ENCODE data around the gene SLC7A9.

DNA sequence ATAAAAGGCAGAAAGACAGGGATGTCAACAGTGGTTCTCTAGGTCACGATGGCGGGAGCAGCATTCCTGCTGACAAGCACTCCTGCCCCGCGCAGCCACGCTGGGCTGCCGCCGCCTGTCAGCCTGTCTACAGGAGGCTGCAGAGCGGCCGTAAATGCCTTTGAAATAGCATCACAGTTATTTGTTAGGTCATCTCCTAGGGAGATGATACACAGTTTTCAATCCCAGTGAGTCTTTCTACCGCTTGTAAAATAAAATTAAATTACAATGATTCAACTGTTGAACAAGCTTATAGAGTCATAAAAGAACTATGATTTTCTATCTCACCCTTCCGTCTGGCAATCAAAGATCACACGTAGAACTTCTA lies 7.3 kb upstream of the SLC7A9 start:
- TF ChIP-seq, protein P1, sequence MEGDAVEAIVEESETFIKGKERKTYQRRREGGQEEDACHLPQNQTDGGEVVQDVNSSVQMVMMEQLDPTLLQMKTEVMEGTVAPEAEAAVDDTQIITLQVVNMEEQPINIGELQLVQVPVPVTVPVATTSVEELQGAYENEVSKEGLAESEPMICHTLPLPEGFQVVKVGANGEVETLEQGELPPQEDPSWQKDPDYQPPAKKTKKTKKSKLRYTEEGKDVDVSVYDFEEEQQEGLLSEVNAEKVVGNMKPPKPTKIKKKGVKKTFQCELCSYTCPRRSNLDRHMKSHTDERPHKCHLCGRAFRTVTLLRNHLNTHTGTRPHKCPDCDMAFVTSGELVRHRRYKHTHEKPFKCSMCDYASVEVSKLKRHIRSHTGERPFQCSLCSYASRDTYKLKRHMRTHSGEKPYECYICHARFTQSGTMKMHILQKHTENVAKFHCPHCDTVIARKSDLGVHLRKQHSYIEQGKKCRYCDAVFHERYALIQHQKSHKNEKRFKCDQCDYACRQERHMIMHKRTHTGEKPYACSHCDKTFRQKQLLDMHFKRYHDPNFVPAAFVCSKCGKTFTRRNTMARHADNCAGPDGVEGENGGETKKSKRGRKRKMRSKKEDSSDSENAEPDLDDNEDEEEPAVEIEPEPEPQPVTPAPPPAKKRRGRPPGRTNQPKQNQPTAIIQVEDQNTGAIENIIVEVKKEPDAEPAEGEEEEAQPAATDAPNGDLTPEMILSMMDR (conservative IDR thresholded peaks at IDR 0.05; ENCODE audit: low read depth in 2 of 2) = no peak
- TF ChIP-seq POLR2AphosphoS5 (IDR thresholded peaks at IDR 0.05; ENCODE audit: low read depth) (no peak), EZH2 (IDR thresholded peaks at IDR 0.05; ENCODE audit: low read depth, unreplicated experiment) (no peak), STAT1 (IDR thresholded peaks at IDR 0.05; ENCODE audit: unreplicated experiment) (no peak), EZH2phosphoT487 (IDR thresholded peaks at IDR 0.05; ENCODE audit: unreplicated experiment) (no peak), JUNB (IDR thresholded peaks at IDR 0.05; ENCODE audit: unreplicated experiment) (no peak), CREB1 (CRISPR knock-in tag; IDR thresholded peaks at IDR 0.05; ENCODE audit: low read depth) (no peak), NANOG (IDR thresholded peaks at IDR 0.05; ENCODE audit: borderline replicate concordance) (no peak), ZNF331 (CRISPR knock-in tag; IDR thresholded peaks at IDR 0.05; ENCODE audit: low read depth) (no peak), ZNF114 (CRISPR knock-in tag; IDR thresholded peaks at IDR 0.05) (no peak)
- TF ChIP-seq, protein P2, sequence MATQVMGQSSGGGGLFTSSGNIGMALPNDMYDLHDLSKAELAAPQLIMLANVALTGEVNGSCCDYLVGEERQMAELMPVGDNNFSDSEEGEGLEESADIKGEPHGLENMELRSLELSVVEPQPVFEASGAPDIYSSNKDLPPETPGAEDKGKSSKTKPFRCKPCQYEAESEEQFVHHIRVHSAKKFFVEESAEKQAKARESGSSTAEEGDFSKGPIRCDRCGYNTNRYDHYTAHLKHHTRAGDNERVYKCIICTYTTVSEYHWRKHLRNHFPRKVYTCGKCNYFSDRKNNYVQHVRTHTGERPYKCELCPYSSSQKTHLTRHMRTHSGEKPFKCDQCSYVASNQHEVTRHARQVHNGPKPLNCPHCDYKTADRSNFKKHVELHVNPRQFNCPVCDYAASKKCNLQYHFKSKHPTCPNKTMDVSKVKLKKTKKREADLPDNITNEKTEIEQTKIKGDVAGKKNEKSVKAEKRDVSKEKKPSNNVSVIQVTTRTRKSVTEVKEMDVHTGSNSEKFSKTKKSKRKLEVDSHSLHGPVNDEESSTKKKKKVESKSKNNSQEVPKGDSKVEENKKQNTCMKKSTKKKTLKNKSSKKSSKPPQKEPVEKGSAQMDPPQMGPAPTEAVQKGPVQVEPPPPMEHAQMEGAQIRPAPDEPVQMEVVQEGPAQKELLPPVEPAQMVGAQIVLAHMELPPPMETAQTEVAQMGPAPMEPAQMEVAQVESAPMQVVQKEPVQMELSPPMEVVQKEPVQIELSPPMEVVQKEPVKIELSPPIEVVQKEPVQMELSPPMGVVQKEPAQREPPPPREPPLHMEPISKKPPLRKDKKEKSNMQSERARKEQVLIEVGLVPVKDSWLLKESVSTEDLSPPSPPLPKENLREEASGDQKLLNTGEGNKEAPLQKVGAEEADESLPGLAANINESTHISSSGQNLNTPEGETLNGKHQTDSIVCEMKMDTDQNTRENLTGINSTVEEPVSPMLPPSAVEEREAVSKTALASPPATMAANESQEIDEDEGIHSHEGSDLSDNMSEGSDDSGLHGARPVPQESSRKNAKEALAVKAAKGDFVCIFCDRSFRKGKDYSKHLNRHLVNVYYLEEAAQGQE (IDR thresholded peaks at IDR 0.05; ENCODE audit: unreplicated experiment) = no peak
- TF ChIP-seq, protein P3, sequence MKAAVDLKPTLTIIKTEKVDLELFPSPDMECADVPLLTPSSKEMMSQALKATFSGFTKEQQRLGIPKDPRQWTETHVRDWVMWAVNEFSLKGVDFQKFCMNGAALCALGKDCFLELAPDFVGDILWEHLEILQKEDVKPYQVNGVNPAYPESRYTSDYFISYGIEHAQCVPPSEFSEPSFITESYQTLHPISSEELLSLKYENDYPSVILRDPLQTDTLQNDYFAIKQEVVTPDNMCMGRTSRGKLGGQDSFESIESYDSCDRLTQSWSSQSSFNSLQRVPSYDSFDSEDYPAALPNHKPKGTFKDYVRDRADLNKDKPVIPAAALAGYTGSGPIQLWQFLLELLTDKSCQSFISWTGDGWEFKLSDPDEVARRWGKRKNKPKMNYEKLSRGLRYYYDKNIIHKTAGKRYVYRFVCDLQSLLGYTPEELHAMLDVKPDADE (IDR thresholded peaks at IDR 0.05) = no peak
- TF ChIP-seq, protein P4, sequence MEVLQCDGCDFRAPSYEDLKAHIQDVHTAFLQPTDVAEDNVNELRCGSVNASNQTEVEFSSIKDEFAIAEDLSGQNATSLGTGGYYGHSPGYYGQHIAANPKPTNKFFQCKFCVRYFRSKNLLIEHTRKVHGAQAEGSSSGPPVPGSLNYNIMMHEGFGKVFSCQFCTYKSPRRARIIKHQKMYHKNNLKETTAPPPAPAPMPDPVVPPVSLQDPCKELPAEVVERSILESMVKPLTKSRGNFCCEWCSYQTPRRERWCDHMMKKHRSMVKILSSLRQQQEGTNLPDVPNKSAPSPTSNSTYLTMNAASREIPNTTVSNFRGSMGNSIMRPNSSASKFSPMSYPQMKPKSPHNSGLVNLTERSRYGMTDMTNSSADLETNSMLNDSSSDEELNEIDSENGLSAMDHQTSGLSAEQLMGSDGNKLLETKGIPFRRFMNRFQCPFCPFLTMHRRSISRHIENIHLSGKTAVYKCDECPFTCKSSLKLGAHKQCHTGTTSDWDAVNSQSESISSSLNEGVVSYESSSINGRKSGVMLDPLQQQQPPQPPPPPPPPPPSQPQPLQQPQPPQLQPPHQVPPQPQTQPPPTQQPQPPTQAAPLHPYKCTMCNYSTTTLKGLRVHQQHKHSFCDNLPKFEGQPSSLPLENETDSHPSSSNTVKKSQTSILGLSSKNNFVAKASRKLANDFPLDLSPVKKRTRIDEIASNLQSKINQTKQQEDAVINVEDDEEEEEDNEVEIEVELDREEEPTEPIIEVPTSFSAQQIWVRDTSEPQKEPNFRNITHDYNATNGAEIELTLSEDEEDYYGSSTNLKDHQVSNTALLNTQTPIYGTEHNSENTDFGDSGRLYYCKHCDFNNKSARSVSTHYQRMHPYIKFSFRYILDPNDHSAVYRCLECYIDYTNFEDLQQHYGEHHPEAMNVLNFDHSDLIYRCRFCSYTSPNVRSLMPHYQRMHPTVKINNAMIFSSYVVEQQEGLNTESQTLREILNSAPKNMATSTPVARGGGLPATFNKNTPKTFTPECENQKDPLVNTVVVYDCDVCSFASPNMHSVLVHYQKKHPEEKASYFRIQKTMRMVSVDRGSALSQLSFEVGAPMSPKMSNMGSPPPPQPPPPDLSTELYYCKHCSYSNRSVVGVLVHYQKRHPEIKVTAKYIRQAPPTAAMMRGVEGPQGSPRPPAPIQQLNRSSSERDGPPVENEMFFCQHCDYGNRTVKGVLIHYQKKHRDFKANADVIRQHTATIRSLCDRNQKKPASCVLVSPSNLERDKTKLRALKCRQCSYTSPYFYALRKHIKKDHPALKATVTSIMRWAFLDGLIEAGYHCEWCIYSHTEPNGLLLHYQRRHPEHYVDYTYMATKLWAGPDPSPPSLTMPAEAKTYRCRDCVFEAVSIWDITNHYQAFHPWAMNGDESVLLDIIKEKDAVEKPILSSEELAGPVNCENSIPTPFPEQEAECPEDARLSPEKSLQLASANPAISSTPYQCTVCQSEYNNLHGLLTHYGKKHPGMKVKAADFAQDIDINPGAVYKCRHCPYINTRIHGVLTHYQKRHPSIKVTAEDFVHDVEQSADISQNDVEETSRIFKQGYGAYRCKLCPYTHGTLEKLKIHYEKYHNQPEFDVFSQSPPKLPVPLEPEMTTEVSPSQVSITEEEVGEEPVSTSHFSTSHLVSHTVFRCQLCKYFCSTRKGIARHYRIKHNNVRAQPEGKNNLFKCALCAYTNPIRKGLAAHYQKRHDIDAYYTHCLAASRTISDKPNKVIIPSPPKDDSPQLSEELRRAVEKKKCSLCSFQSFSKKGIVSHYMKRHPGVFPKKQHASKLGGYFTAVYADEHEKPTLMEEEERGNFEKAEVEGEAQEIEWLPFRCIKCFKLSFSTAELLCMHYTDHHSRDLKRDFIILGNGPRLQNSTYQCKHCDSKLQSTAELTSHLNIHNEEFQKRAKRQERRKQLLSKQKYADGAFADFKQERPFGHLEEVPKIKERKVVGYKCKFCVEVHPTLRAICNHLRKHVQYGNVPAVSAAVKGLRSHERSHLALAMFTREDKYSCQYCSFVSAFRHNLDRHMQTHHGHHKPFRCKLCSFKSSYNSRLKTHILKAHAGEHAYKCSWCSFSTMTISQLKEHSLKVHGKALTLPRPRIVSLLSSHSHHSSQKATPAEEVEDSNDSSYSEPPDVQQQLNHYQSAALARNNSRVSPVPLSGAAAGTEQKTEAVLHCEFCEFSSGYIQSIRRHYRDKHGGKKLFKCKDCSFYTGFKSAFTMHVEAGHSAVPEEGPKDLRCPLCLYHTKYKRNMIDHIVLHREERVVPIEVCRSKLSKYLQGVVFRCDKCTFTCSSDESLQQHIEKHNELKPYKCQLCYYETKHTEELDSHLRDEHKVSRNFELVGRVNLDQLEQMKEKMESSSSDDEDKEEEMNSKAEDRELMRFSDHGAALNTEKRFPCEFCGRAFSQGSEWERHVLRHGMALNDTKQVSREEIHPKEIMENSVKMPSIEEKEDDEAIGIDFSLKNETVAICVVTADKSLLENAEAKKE (CRISPR knock-in tag; IDR thresholded peaks at IDR 0.05) = no peak

All from GM23338 (cell line).